KOPT-K1 (cell line): ENCODE results near the gene TXNL4B.

Source experiments
- H3K27ac ChIP-seq: fragments of 200-600 bp; sonication (generic); 2 replicates; pipeline ENCODE4 v1.5.1; 2016; ENCODE audit warnings: antibody characterized with exemption, mild to moderate bottlenecking, low read depth, low read length; ENCODE audit not compliant: poor library complexity, severe bottlenecking
- H3K36me3 ChIP-seq: fragments of 200-600 bp; sonication (generic); 2 replicates; pipeline ENCODE4 v1.5.1; 2017; ENCODE audit warnings: antibody characterized with exemption, mild to moderate bottlenecking, low read length, moderate library complexity; ENCODE audit not compliant: insufficient read depth
- H3K9me3 ChIP-seq: fragments of 200-600 bp; sonication (generic); 2 replicates; pipeline ENCODE4 v1.5.1; 2017; ENCODE audit warnings: antibody characterized with exemption, low read length, mild to moderate bottlenecking; ENCODE audit not compliant: insufficient read depth, poor library complexity, severe bottlenecking

TXNL4B gene

DNA sequence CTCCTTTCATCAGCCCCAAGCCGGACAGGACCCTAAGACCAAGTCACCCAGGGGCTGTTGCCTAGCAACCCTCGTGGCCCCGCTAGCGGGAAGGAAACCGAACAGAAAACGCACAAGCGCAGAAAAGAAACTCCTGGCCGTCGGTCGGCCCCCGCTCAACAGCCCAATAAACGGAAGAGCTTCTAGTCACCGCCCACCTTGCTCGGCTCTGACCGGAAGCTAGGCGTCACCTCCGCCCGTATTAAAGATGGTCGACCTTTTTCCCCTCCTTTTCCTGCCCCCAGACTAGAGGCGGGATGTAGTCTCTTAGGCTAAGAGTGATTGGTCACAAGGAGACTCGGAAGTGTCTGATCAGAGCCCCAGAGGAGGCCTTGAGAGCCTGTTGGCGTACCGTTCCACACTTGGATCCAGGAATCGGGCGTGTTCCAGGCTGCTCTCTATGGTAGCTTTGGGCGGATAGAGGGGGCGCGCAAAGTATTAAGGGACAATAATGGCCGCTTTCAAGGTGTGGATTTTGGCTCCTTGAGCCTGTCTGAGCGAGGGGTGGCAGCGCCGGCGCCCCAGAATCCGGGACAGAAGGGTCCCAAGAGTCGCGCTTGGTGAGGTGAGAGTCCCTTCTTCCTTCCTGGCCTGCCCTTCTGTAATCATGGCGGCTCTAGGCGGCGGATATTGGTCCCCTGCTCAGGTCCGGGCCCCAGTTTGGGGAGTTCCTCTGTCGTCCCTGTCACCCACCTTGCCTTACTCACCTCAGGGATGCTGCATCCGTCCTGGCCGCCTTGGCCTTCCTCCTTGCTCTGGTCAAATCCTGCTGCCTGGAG lies at the start of gene TXNL4B, which contains the start of gene DHX38:
Gene TXNL4B, minus strand, starts transcription at position 173 of the 818 bp plus-strand sequence. CDS start 2,871 bp downstream, outside the sequence.
Gene DHX38, plus strand, starts transcription at position 400 of the 818 bp plus-strand sequence. CDS start 2,311 bp downstream, outside the sequence.
- H3K36me3 ChIP-seq: peaks cover 57% of the 10 kb centered on the region
- peak within 1 kb of the TSS; percentile 77 for H3K27ac ChIP-seq

DNA sequence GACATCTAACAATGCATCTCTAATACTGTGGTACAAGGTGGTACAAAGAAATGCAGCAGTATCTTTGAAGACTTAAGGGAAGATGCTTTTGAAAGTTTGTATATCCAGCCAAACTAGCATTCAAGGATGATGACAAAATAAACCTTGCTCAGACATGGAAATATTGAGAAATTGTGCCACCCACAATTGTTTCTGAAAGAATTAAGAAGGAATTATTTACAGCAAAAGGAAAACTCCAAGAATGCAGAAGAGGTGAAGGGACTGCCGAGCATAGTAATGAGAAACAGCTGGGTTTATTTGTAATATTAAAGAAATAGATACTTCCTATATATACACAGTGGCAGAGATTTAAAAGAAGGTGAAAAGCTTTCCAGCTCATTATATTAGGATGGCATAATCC lies 49.1 kb upstream of the TXNL4B start:
- no peaks in the 10 kb centered on the region for H3K36me3 ChIP-seq
- H3K9me3 ChIP-seq: no peaks in the 10 kb centered on the region

More for the DNA sequence above, at the start of gene TXNL4B, which contains the start of gene DHX38:
- H3K9me3 ChIP-seq: no peaks in the 10 kb centered on the region

DNA sequence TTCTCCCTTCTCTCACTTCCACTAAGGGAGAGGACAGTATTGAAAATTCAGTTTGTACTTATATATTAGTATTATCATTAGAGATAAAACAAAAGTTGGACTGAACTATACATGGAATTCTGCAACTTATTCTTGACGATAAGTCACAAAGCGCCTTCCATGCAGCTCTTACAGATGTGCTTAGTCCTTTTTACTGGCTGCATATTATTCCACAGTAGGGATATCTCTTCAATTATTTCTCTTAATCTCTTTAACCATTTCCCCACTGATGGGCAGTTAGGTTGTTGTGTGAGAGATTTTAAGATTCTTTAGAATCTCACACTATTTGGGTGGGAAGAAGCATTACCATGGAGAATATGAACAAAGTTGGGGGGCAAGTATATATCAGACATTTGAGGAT lies 46.5 kb upstream of the TXNL4B start:
- Histone ChIP-seq H3K9me3 (no peaks in the 10 kb centered on the region), H3K36me3 (no peaks in the 10 kb centered on the region), H3K27ac (no peak overlapping the region)

More for the DNA sequence above, 49.1 kb upstream of the TXNL4B start:
- no peak overlapping the region for H3K27ac ChIP-seq

DNA sequence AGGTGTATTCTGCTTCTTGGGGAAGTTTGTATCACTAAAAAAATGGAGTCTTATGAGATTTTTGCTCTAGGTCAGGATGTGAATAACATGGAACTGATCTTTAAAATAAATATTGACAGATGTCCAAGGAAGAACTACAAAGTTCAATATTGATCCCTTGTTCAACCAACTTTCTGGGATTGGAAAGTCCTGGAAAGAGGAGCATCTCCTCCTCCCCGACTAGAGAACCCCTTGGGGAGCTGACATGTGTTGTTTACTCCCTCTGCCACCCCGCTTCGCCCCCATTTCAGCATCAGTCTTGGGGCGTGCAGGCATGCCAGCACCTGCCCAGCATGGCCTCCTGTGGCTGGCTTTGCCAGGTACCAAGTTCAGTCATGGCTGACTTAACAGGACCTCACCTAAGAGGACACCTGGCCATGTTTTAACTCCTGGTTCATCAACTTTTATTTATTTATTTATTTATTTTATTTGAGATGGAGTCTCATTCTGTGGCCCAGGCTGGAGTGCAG lies 44.7 kb upstream of the TXNL4B start:
- no peak overlapping the region for H3K27ac ChIP-seq
- H3K9me3 ChIP-seq: no peaks in the 10 kb centered on the region
- H3K36me3 ChIP-seq: no peaks in the 10 kb centered on the region

DNA sequence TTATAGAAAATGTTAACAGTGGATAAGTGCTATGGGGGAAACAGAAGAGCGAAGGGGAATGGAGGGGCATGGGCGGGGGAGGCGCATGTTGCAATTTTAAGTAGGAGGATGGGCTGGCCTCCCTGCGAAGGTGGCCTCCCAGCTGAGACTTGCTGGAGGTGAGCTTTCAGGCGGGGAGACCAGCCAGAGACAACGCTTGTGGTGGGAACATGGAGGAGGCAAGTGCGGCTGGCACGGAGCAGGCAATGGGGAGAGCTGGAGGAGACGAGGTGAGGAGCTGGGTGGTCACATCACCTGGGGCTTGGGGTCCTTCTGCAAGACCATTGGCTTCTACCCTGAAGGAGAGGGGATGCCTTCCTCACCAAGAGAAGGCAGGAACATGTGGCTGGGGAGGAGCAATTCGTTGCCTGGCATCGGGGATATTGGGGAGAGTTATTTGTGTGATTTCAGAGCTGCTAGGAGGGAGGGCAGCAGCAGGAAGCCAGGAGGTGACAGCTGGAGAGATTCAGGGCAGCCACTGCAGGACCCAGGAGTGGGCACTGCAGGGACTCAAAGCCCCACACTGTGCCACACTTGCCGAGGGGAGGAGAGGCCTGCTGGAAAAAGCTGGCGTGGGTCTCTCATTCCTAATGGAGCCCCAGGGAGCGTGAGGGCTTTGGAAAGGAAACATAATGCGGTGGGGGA lies 44.1 kb upstream of the TXNL4B start:
- no peaks in the 10 kb centered on the region for H3K36me3 ChIP-seq

DNA sequence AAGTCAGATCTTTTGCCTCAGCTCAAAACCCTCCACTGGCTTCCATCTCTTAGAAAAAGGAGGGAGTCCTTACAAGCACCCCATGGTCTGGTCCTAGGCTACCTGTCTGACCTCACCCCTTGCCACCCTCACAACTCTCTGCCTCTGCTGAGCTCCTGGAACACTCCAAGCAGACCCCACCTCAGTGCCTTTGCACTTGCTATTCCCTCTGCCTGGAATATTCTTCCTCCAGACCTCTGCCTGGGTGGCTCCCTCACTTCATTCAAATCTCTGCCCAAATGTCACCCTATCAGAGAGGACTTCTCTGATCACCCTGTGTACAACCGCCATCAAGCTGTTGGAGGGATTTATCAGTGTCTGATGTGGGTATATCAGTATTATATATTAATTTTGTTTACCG lies 41.1 kb upstream of the TXNL4B start:
- H3K9me3 ChIP-seq: no peaks in the 10 kb centered on the region
- H3K27ac ChIP-seq: no peak overlapping the region
- H3K36me3 ChIP-seq: no peaks in the 10 kb centered on the region

More for the DNA sequence above, 44.1 kb upstream of the TXNL4B start:
- no peaks in the 10 kb centered on the region for H3K9me3 ChIP-seq
- no peak overlapping the region for H3K27ac ChIP-seq

DNA sequence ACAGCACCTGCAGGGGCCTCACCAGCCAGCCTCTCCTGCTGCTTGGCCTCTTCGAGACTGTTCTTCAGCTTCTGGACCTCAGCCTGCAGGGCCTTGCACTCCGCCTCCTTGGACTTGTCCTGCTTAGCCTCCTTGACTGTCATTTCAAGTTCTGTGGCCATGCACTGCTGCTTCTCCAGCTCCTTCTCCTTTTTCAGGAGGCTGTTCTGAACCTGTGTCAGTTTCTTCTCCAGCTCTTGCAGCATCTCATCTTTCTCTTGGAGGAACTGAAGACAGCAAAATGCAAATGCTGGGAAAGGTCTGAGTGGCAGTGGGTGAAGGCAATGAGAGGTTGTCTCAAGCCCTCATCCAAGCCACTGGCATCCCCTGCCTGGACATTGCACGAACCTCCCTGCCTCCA lies 39.3 kb upstream of the TXNL4B start:
- H3K9me3 ChIP-seq: no peaks in the 10 kb centered on the region
- H3K27ac ChIP-seq: no peak overlapping the region
- H3K36me3 ChIP-seq: no peaks in the 10 kb centered on the region

DNA sequence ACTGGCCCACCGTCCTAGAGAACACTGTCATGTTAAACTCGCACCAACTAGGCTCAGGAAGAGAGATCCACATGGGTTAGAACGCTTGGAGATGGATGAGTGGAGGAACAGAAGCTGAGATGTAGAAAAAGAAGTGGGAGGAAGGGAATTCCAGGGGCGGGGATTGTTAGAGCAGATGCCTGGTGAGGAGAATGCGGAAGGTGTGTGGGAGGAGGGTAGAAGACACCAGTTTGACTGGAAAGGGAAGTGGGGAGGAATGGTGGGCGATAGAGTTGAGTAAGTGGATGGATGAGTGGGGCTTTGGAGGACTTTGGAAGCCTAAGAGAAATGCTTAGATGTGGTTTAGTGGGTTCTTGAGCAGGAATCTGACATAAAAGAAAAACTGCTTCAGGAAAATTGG lies 37.6 kb upstream of the TXNL4B start:
- Histone ChIP-seq H3K9me3 (no peaks in the 10 kb centered on the region), H3K27ac (no peak overlapping the region), H3K36me3 (no peaks in the 10 kb centered on the region)

DNA sequence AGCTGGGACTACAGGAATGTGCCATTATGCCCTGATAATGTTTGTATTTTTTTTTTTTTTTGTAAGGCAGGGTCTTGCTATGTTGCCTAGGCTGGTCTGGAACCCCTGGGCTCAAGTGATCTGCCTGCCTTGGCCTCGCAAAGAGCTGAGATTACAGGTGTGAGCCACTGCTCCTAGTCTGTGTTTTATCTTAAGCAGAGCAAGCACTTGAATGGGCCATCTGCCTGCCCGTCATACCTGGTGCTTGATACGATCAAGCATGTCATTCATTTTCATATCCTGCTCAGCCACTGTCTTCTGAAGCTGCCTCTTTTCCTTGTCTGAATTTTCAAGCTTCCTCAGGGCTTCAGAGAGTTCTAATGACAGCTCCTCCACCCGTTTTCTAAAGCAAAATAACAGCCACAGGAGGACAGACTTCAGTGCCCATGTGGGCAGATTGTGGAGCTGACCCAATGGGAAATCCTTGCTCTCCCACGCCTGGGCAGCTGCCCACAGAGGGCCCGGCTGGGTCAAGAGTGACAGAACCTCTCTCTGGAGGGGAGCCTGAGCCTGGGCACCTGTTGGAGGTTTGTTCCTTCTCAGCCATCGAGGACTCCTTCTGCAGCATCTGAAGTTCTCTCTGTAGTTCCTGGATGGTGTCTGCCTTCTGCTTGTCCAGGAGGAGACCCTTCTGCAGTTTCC lies 36.7 kb upstream of the TXNL4B start:
- Histone ChIP-seq H3K9me3 (no peaks in the 10 kb centered on the region), H3K36me3 (no peaks in the 10 kb centered on the region), H3K27ac (no peak overlapping the region)

DNA sequence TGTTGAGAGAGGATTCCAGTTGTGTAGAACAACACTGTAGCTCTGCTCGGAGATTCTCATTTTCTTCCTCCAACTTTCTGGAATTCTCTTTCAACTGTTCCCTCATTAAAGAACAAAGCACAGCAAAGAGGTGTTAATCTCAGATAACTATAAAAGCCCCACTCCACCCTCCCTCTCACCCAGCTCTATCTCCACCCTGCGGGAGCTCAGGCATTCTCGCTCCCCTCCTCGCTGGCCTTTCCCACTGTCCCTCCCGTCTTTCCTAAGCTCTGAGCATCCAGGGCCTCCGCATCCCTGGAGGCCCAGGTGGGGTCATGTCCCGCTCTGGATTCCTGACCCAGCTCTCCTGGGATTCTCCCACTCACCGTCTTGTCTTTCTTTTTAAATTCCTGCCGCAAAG lies 35.3 kb upstream of the TXNL4B start:
- H3K9me3 ChIP-seq: no peaks in the 10 kb centered on the region
- no peak overlapping the region for H3K27ac ChIP-seq
- no peaks in the 10 kb centered on the region for H3K36me3 ChIP-seq

DNA sequence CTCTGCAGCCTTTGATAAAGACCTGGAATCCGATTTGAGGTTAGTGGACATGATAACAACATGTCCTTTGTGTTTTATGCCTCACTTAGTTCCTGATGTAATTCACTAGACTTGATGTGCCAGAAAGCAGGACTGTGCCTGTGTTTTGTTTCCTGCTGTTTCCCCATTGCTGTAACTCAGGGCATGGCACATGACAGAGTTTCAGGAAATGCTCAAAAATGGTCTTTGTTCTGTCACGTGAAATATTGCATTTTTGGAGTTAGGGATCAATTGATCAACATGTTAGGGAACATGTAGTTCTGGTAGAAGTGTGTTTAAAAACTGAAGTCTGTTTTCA lies 33.0 kb upstream of the TXNL4B start:
- Histone ChIP-seq H3K36me3 (no peaks in the 10 kb centered on the region), H3K27ac (no peak overlapping the region), H3K9me3 (no peaks in the 10 kb centered on the region)

DNA sequence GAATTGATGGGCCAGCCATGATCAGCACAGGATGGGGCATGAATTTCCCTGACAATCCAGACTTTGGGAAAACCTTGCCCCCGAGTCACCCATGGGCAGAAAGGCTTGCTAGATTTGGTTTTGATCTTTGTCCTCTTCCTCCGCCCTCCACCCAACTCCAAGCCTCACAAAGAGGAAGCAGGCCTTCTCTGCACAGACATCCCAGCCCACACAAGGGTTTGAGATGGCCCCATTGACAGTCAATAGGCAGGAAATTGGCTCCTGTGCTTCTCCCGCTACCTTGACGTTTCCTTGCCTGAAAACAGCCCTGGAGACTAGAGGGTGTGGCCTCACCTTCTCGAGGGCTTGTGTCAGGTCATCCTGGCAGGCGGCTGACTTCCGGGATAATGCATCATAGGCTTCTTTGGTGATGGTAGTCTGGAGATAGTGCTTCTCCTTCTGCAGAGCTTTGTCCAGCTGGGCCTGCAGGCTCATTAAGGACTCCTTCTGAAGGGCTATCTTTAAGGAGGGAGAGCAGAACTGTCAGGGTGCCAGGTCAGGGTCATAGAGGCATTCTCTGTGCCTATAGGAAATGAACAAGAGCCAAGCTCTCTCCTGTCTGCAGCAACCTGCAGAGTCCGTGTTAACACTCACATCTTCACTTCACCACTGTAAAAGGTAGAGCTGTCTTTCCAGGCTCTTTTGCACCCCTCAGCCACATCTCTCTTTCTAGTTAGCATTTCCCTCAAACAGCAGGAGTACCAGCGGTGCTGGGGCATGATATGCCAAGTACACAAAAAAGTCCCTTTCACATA lies 32.4 kb upstream of the TXNL4B start:
- no peaks in the 10 kb centered on the region for H3K9me3 ChIP-seq
- no peak overlapping the region for H3K27ac ChIP-seq
- no peaks in the 10 kb centered on the region for H3K36me3 ChIP-seq

DNA sequence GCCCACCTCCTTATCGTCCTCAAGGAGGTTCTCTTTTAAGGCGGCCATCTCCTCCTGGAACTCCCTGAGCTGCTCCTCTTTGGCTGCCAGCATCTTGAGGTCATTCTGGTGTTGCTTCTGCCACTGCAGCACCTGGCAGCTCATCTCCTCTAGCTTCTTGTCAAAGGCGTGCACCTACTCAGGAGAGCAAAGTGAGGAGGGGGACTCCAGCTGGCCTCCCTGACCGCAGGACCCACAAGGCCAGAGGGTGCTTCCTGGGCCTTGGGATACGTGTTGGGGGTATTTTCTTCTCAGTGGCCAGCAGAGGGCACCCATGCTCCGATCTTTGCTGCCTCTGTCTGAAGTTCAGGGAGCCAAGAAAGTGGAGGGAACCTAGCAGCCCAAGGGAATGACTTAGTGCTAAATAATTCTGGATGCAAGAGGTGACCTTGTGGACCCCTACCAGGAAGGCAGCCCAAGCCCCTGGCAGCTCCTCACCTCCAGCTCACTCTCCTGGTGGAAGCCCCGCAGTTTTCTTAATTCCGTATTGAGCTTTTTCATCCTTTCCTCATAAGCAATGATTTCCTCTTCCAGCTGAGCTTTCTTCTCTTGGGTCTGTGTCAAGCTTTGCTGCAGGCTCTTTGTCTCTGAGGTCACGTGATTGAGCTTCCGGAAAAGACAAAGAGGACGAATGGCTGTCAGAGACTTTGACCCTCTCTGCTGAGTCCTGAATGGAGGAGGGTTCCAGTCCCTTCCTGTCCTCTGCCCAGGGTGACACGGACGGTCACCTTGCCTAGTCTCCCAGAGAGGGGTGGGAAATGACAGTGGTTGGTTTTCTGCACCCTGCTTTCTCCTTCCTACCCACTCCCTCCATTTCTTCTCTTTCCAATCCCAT lies 31.6 kb upstream of the TXNL4B start:
- Histone ChIP-seq H3K36me3 (no peaks in the 10 kb centered on the region), H3K9me3 (no peaks in the 10 kb centered on the region), H3K27ac (no peak overlapping the region)

DNA sequence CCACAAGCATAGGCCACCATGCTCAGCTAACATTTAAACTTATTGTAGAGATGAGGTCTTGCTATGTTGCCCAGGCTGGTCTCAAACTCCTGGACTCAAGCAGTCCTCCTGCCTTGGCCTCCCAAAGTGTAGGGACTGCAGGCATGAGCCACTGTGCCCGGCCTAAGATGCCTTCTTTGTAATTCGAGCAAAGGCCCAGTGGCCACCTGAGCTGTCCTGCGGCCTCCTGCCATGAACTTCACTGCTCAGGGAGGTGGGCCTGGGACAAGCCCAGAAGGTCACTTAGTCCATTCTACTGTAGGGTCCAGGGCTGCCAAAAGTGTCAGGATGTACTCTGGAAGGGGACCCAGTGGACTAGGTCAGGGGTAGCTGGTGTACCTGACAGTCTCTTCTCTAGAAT lies 30.7 kb upstream of the TXNL4B start:
- Histone ChIP-seq H3K27ac (no peak overlapping the region), H3K9me3 (no peaks in the 10 kb centered on the region), H3K36me3 (no peaks in the 10 kb centered on the region)
